Activated CD4-positive, alpha-beta memory T cell treated with anti-CD3 and anti-CD28 coated beads, Interleukin-2, amount 10 ng/mL, durations not matched to agents 7 days and 5 days (primary cell): ENCODE results near the gene SLC9A1. TPM values are rescaled to one million over a fixed set of nuclear protein-coding genes. Genes with fewer than 3 reads are reported as not detected.
A peak's percentile ranks its signal among the peaks of the same experiment; 100 is the strongest.

Experiments
- CTCF ChIA-PET: fragments of 350-600 bp; sonication (Branson Sonifier 250); formaldehyde crosslinking; loops from one replicate; lab custom pipeline; 2021; ENCODE audit warnings: antibody characterized with exemption, inconsistent platforms; lab: Charles Lee
- POLR2A ChIA-PET: fragments of 350-600 bp; sonication (Branson Sonifier 250); formaldehyde crosslinking; loops from one replicate; lab custom pipeline; 2021; ENCODE audit warnings: antibody characterized with exemption; lab: Charles Lee
- DNase-seq: peaks from one replicate; pipeline ENCODE4 v3.0.0-alpha.2; 2020
- H3K27ac Mint-ChIP-seq: one replicate; pipeline ENCODE4 v1.8.0; 2021; ENCODE audit warnings: mild to moderate bottlenecking, mixed read lengths
- H3K27me3 Mint-ChIP-seq: one replicate; pipeline ENCODE4 v1.8.0; 2021; ENCODE audit warnings: mixed read lengths
- H3K36me3 Mint-ChIP-seq: one replicate; pipeline ENCODE4 v1.8.0; 2021; ENCODE audit warnings: low read depth, mixed read lengths
- H3K4me1 Mint-ChIP-seq: one replicate; pipeline ENCODE4 v1.8.0; 2021; ENCODE audit warnings: mixed read lengths
- H3K4me3 Mint-ChIP-seq: one replicate; pipeline ENCODE4 v1.8.0; 2021; ENCODE audit warnings: mild to moderate bottlenecking, mixed read lengths
- H3K9me3 Mint-ChIP-seq: one replicate; pipeline ENCODE4 v1.8.0; 2021; ENCODE audit warnings: mixed read lengths
- total RNA-seq, 2 experiments: library from RNA; stranded (reverse); gene quantifications; one replicate each; pipeline ENCODE4 v1.2.3, GENCODE V29; 2021

SLC9A1 gene
- total RNA-seq, 2 experiments from 2014 or later: 26.6 to 27.5 TPM

- H3K4me1 Mint-ChIP-seq: peaks cover 12% of the 10 kb centered on the region
- no peak overlapping the region for H3K4me3 Mint-ChIP-seq
- H3K27ac Mint-ChIP-seq: no peak overlapping the region
- ChIA-PET CTCF (interaction anchor here (0.6 to 17.0 kb wide), 11 partner anchors 11 to 196 kb away, joined by 3 to 284 read pairs (median 3); no protein-coding TSS in a partner anchor), POLR2A (interaction anchor here (1.5 kb wide), 1 partner anchor 54 kb away, joined by 5 read pairs; the partner anchor contains the start of gene SLC9A1)
- H3K9me3 Mint-ChIP-seq: no peaks in the 10 kb centered on the region
- DNase-seq: no peak
- peaks cover 13% of the 10 kb centered on the region for H3K36me3 Mint-ChIP-seq
- no peaks in the 10 kb centered on the region for H3K27me3 Mint-ChIP-seq
Observed at GRCh38 chr1:27100335-27101053, 54.4 kb downstream of the SLC9A1 start.

GRCh38 chr1:27099587-27100334 lies 55.2 kb downstream of the SLC9A1 start:
- H3K4me3 Mint-ChIP-seq: no peak overlapping the region
- H3K36me3 Mint-ChIP-seq: peaks cover 13% of the 10 kb centered on the region
- H3K9me3 Mint-ChIP-seq: no peaks in the 10 kb centered on the region
- H3K4me1 Mint-ChIP-seq: peaks cover 12% of the 10 kb centered on the region
- H3K27ac Mint-ChIP-seq: no peak overlapping the region
- no peak for DNase-seq
- POLR2A ChIA-PET: interaction anchor here (1.5 kb wide), 1 partner anchor 55 kb away, joined by 5 read pairs; the partner anchor contains the start of gene SLC9A1
- H3K27me3 Mint-ChIP-seq: no peaks in the 10 kb centered on the region
- CTCF ChIA-PET: interaction anchor here (0.6 to 17.0 kb wide), 9 partner anchors 12 to 196 kb away, joined by 3 to 284 read pairs (median 4); no protein-coding TSS in a partner anchor

- ChIA-PET CTCF (interaction anchor here (1.1 to 17.0 kb wide), 4 partner anchors 54 to 178 kb away, joined by 3 to 284 read pairs (median 4); no protein-coding TSS in a partner anchor), POLR2A (no interaction called here)
- Mint-ChIP-seq H3K36me3 (peaks cover 13% of the 10 kb centered on the region), H3K27ac (no peak overlapping the region), H3K9me3 (no peaks in the 10 kb centered on the region), H3K4me1 (peaks cover 12% of the 10 kb centered on the region), H3K27me3 (no peaks in the 10 kb centered on the region), H3K4me3 (no peak overlapping the region)
- no peak for DNase-seq
Observed at GRCh38 chr1:27099135-27099586, 55.8 kb downstream of the SLC9A1 start.

GRCh38 chr1:27098431-27099134 lies 56.3 kb downstream of the SLC9A1 start:
- Mint-ChIP-seq H3K4me3 (no peak overlapping the region), H3K27ac (peak overlapping the region; percentile 27), H3K9me3 (no peaks in the 10 kb centered on the region), H3K27me3 (no peaks in the 10 kb centered on the region), H3K4me1 (peaks cover 12% of the 10 kb centered on the region), H3K36me3 (peaks cover 11% of the 10 kb centered on the region)
- no peak for DNase-seq
- CTCF ChIA-PET: interaction anchor here (1.0 to 17.0 kb wide), 8 partner anchors 28 to 198 kb away, joined by 3 to 284 read pairs (median 5); no protein-coding TSS in a partner anchor
- POLR2A ChIA-PET: interaction anchor here (0.8 kb wide), 1 partner anchor 55 kb away, joined by 3 read pairs; no protein-coding TSS in a partner anchor

GRCh38 chr1:27097484-27097917 lies 57.4 kb downstream of the SLC9A1 start:
- Mint-ChIP-seq H3K27ac (no peak overlapping the region), H3K36me3 (no peaks in the 10 kb centered on the region), H3K4me1 (peaks cover 12% of the 10 kb centered on the region), H3K9me3 (no peaks in the 10 kb centered on the region), H3K27me3 (no peaks in the 10 kb centered on the region), H3K4me3 (no peak overlapping the region)
- DNase-seq: peak; percentile 80
- CTCF ChIA-PET: interaction anchor here (0.6 to 17.0 kb wide), 17 partner anchors 9 to 199 kb away, joined by 3 to 284 read pairs (median 5); no protein-coding TSS in a partner anchor
- POLR2A ChIA-PET: interaction anchor here (0.8 to 2.7 kb wide), 2 partner anchors 52 to 54 kb away, joined by 3 to 17 read pairs; no protein-coding TSS in a partner anchor

GRCh38 chr1:27095576-27095975 lies 59.3 kb downstream of the SLC9A1 start:
- ChIA-PET CTCF (interaction anchor here (17.0 kb wide), 1 partner anchor 50 kb away, joined by 284 read pairs; no protein-coding TSS in a partner anchor), POLR2A (interaction anchor here (2.7 kb wide), 1 partner anchor 50 kb away, joined by 17 read pairs; no protein-coding TSS in a partner anchor)

GRCh38 chr1:27092888-27093287 lies 62.0 kb downstream of the SLC9A1 start:
- Mint-ChIP-seq H3K27ac (no peak overlapping the region), H3K4me1 (peaks cover 3% of the 10 kb centered on the region), H3K9me3 (no peaks in the 10 kb centered on the region), H3K36me3 (no peaks in the 10 kb centered on the region), H3K27me3 (peaks cover 3% of the 10 kb centered on the region), H3K4me3 (no peak overlapping the region)
- POLR2A ChIA-PET: interaction anchor here (0.6 to 1.1 kb wide), 2 partner anchors 10 to 1076 kb away, joined by 3 to 7 read pairs; no protein-coding TSS in a partner anchor
- CTCF ChIA-PET: interaction anchor here (0.7 to 17.0 kb wide), 5 partner anchors 11 to 192 kb away, joined by 3 to 284 read pairs (median 3); no protein-coding TSS in a partner anchor
- no peak for DNase-seq

More at GRCh38 chr1:27095576-27095975, 59.3 kb downstream of the SLC9A1 start:
- Mint-ChIP-seq H3K27me3 (peaks cover 3% of the 10 kb centered on the region), H3K4me1 (peaks cover 12% of the 10 kb centered on the region), H3K36me3 (no peaks in the 10 kb centered on the region), H3K9me3 (no peaks in the 10 kb centered on the region), H3K27ac (no peak overlapping the region), H3K4me3 (no peak overlapping the region)
- DNase-seq: no peak

GRCh38 chr1:27090911-27091310 lies 64.0 kb downstream of the SLC9A1 start:
- Mint-ChIP-seq H3K4me1 (no peaks in the 10 kb centered on the region), H3K9me3 (peaks cover 4% of the 10 kb centered on the region), H3K27me3 (peaks cover 3% of the 10 kb centered on the region), H3K36me3 (no peaks in the 10 kb centered on the region), H3K27ac (no peak overlapping the region), H3K4me3 (no peak overlapping the region)
- ChIA-PET POLR2A (no interaction called here), CTCF (interaction anchor here (17.0 kb wide), 1 partner anchor 45 kb away, joined by 284 read pairs; no protein-coding TSS in a partner anchor)
- no peak for DNase-seq

GRCh38 chr1:27087371-27088220 lies 67.3 kb downstream of the SLC9A1 start:
- peaks cover 12% of the 10 kb centered on the region for H3K27me3 Mint-ChIP-seq
- no peak overlapping the region for H3K27ac Mint-ChIP-seq

GRCh38 chr1:27086628-27087027 lies 68.3 kb downstream of the SLC9A1 start:
- DNase-seq: no peak
- H3K27me3 Mint-ChIP-seq: peaks cover 12% of the 10 kb centered on the region
- POLR2A ChIA-PET: no interaction called here
- CTCF ChIA-PET: no interaction called here
- peak overlapping the region; percentile 27 for H3K27ac Mint-ChIP-seq
- H3K9me3 Mint-ChIP-seq: peaks cover 4% of the 10 kb centered on the region
- no peaks in the 10 kb centered on the region for H3K36me3 Mint-ChIP-seq
- no peaks in the 10 kb centered on the region for H3K4me1 Mint-ChIP-seq
- H3K4me3 Mint-ChIP-seq: no peak overlapping the region

More at GRCh38 chr1:27087371-27088220, 67.3 kb downstream of the SLC9A1 start:
- Mint-ChIP-seq H3K4me3 (no peak overlapping the region), H3K9me3 (peaks cover 4% of the 10 kb centered on the region), H3K4me1 (no peaks in the 10 kb centered on the region), H3K36me3 (no peaks in the 10 kb centered on the region)
- ChIA-PET POLR2A (no interaction called here), CTCF (interaction anchor here (2.0 to 17.0 kb wide), 2 partner anchors 9 to 42 kb away, joined by 5 to 284 read pairs; no protein-coding TSS in a partner anchor)
- DNase-seq: no peak

GRCh38 chr1:27086026-27086425 lies 68.9 kb downstream of the SLC9A1 start:
- Mint-ChIP-seq H3K27ac (no peak overlapping the region), H3K36me3 (no peaks in the 10 kb centered on the region), H3K27me3 (peaks cover 12% of the 10 kb centered on the region), H3K4me1 (no peaks in the 10 kb centered on the region), H3K9me3 (peaks cover 4% of the 10 kb centered on the region), H3K4me3 (no peak overlapping the region)
- POLR2A ChIA-PET: no interaction called here
- DNase-seq: no peak
- CTCF ChIA-PET: no interaction called here
